Measurements from ENCODE around the gene UQCRHL.
"Not testable (repeated sequence)": the region's sequence is repeated elsewhere in the genome, so short reads cannot be mapped to it uniquely, and the experiment has no call there.

Gene UQCRHL

GRCh38 chr1:15847893-15848142 is 40.4 kb upstream of the UQCRHL start:
- H3K27ac ChIP-seq, result peak overlapping the region; percentile 78
- no peak overlapping the region for H3K9ac ChIP-seq
- peaks cover 8% of the 10 kb centered on the region for H3K4me1 ChIP-seq
- H3K4me2 ChIP-seq (ENCODE audit: low read length), result peak overlapping the region; percentile 64
- H3K27me3 ChIP-seq (ENCODE audit: control insufficient read depth, insufficient read depth, low read length), result no peaks in the 10 kb centered on the region
- no peak overlapping the region for H2AFZ ChIP-seq
- no peaks in the 10 kb centered on the region for H3K9me3 ChIP-seq (ENCODE audit: control insufficient read depth, low read length)
- peaks cover 4% of the 10 kb centered on the region for H3K79me2 ChIP-seq
- H3K36me3 ChIP-seq (ENCODE audit: control insufficient read depth, insufficient read depth, low read length), result no peaks in the 10 kb centered on the region
- H3K4me3 ChIP-seq (ENCODE audit: low read depth, low read length), result peak overlapping the region; percentile 84
- TF ChIP-seq, protein P1, sequence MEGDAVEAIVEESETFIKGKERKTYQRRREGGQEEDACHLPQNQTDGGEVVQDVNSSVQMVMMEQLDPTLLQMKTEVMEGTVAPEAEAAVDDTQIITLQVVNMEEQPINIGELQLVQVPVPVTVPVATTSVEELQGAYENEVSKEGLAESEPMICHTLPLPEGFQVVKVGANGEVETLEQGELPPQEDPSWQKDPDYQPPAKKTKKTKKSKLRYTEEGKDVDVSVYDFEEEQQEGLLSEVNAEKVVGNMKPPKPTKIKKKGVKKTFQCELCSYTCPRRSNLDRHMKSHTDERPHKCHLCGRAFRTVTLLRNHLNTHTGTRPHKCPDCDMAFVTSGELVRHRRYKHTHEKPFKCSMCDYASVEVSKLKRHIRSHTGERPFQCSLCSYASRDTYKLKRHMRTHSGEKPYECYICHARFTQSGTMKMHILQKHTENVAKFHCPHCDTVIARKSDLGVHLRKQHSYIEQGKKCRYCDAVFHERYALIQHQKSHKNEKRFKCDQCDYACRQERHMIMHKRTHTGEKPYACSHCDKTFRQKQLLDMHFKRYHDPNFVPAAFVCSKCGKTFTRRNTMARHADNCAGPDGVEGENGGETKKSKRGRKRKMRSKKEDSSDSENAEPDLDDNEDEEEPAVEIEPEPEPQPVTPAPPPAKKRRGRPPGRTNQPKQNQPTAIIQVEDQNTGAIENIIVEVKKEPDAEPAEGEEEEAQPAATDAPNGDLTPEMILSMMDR (IDR thresholded peaks at IDR 0.05), result no peak

DNA sequence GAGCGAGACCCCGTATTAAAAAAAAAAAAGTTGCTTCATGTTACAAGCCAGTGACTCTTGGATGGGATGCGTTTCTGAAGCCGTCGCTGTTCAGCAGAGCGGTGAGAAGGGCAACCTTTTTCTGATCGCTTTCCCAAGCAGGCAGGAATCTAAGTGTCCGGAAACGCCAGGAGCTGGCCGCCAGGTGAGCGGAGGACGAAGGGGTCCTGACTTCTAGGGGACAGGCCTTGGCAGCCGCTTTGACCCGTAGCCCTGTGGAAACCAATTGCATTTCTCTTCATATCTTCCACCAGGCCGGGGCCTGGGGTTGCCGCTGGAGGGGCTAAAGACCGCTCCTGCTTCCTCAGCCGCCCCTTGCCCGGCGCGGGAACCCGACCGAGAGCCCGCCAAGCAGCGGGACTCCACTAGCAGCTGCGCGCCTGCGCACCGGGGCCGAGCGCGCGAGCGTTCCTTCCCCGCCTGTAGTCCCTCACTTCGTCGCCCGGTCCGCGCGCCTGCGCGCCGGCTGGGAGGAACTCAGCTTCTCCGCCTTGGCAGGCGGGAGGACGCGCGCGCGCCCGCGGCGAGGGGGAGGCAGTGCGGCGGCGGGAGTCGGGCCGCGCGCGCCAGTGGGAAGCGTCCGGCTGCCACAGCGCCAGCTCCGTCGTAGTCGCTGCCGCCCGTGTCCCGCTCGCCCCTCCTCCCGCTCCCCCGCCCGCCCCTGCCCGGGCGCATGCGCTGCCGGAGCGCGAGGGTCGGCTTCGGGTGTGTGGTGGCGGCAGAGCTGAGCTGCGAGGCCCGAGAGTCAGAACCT is 39.8 kb upstream of the UQCRHL start, which contains the start of gene SPEN:
Gene SPEN (plus strand): TSS at position 608 of the 793 bp plus-strand sequence. CDS start 361 bp downstream, outside the sequence.
- H2AFZ ChIP-seq, result peak within 1 kb of the TSS; percentile 77
- H3K4me2 ChIP-seq (ENCODE audit: low read length), result peak within 1 kb of the TSS; percentile 97
- peak within 1 kb of the TSS; percentile 98 for H3K27ac ChIP-seq
- H3K9me3 ChIP-seq (ENCODE audit: control insufficient read depth, low read length), result no peaks in the 10 kb centered on the region
- peak within 1 kb of the TSS; percentile 84 for H3K4me3 ChIP-seq (ENCODE audit: low read depth, low read length)
- H3K4me1 ChIP-seq, result peaks cover 8% of the 10 kb centered on the region
- peak within 1 kb of the TSS; percentile 50 for H3K9ac ChIP-seq
- H3K27me3 ChIP-seq (ENCODE audit: control insufficient read depth, insufficient read depth, low read length), result no peaks in the 10 kb centered on the region
- no peaks in the 10 kb centered on the region for H3K36me3 ChIP-seq (ENCODE audit: control insufficient read depth, insufficient read depth, low read length)
- TF ChIP-seq, protein P1 (IDR thresholded peaks at IDR 0.05), result no peak
- H3K79me2 ChIP-seq, result no peaks in the 10 kb centered on the region

- not testable (repeated sequence) for H3K79me2 ChIP-seq; H3K4me1 ChIP-seq; H3K4me3 ChIP-seq (ENCODE audit: low read depth, low read length); H3K36me3 ChIP-seq (ENCODE audit: control insufficient read depth, insufficient read depth, low read length); H3K9ac ChIP-seq; H3K27me3 ChIP-seq (ENCODE audit: control insufficient read depth, insufficient read depth, low read length); H3K9me3 ChIP-seq (ENCODE audit: control insufficient read depth, low read length); H2AFZ ChIP-seq; H3K27ac ChIP-seq
- peak overlapping the region; percentile 97 for H3K4me2 ChIP-seq (ENCODE audit: low read length)
Measured at GRCh38 chr1:15846056-15846455, 38.6 kb upstream of the UQCRHL start.

- peak overlapping the region; percentile 50 for H2AFZ ChIP-seq
- H3K27me3 ChIP-seq (ENCODE audit: control insufficient read depth, insufficient read depth, low read length), result no peaks in the 10 kb centered on the region
- TF ChIP-seq, protein P1 (IDR thresholded peaks at IDR 0.05), result no peak
- H3K4me1 ChIP-seq, result peaks cover 5% of the 10 kb centered on the region
- H3K9ac ChIP-seq, result no peak overlapping the region
- H3K4me3 ChIP-seq (ENCODE audit: low read depth, low read length), result peak overlapping the region; percentile 45
- no peaks in the 10 kb centered on the region for H3K36me3 ChIP-seq (ENCODE audit: control insufficient read depth, insufficient read depth, low read length)
- no peaks in the 10 kb centered on the region for H3K9me3 ChIP-seq (ENCODE audit: control insufficient read depth, low read length)
- peak overlapping the region; percentile 66 for H3K27ac ChIP-seq
- no peaks in the 10 kb centered on the region for H3K79me2 ChIP-seq
- peak overlapping the region; percentile 56 for H3K4me2 ChIP-seq (ENCODE audit: low read length)
Measured at GRCh38 chr1:15843826-15844572, 36.5 kb upstream of the UQCRHL start.

GRCh38 chr1:15838721-15839120 is 31.3 kb upstream of the UQCRHL start:
- no peaks in the 10 kb centered on the region for H3K9me3 ChIP-seq (ENCODE audit: control insufficient read depth, low read length)
- H2AFZ ChIP-seq, result no peak overlapping the region
- H3K27ac ChIP-seq, result no peak overlapping the region
- TF ChIP-seq, protein P1 (IDR thresholded peaks at IDR 0.05), result no peak
- no peak overlapping the region for H3K4me3 ChIP-seq (ENCODE audit: low read depth, low read length)
- no peaks in the 10 kb centered on the region for H3K79me2 ChIP-seq
- peaks cover 2% of the 10 kb centered on the region for H3K4me1 ChIP-seq
- H3K9ac ChIP-seq, result no peak overlapping the region
- H3K4me2 ChIP-seq (ENCODE audit: low read length), result no peak overlapping the region
- H3K36me3 ChIP-seq (ENCODE audit: control insufficient read depth, insufficient read depth, low read length), result no peaks in the 10 kb centered on the region
- H3K27me3 ChIP-seq (ENCODE audit: control insufficient read depth, insufficient read depth, low read length), result no peaks in the 10 kb centered on the region
